HepG2 (cell line): ENCODE results near the gene TPM1. TPM values are rescaled to one million over a fixed set of nuclear protein-coding genes. Genes with fewer than 3 reads are reported as not detected.

Experiments
- ATAC-seq: fragments of 200-7000 bp; cut with Tn5 transposase; 3 replicates; pipeline ENCODE4 v1.9.1; 2020; ENCODE audit warnings: mild to moderate bottlenecking, moderate library complexity
- BruUV-seq: library from RNA; stranded (reverse); fragments of 400-500 nt; replicated peaks from 2 replicates; lab custom pipeline; 2021; lab: Mats Ljungman, UMichigan
- CTCF ChIA-PET: fragments of 300-600 bp; formaldehyde crosslinking; extraction: SDS; loops from one replicate; lab custom pipeline; 2021; ENCODE audit warnings: low total read pairs, inconsistent platforms, low intra/inter-chr PET ratio; lab: Yijun Ruan, JAX
- POLR2A ChIA-PET: fragments of 350-600 bp; sonication (Branson Sonifier 250); formaldehyde crosslinking; loops from one replicate; lab custom pipeline; 2020; ENCODE audit warnings: antibody characterized with exemption, inconsistent platforms; lab: Yijun Ruan, JAX
- DNase-seq: peaks from one replicate; pipeline ENCODE4 v3.0.0-alpha.2; 2015; ENCODE audit warnings: low spot score
- FAIRE-seq: peaks from 3 replicates; lab custom pipeline; 2011; peaks lifted over from hg19 to GRCh38; lab: Jason Lieb, UNC
- H2AFZ ChIP-seq: one replicate; pipeline ENCODE4 v1.6.1; 2011; ENCODE audit warnings: low read length, inconsistent platforms
- H3K27ac ChIP-seq: fragments of 300-600 bp; 3 replicates; pipeline ENCODE4 v1.8.0; 2011; ENCODE audit warnings: mixed run types, mild to moderate bottlenecking, mixed read lengths, low read length, inconsistent platforms; ENCODE audit not compliant: insufficient read depth; ENCODE audit errors: extremely low read length
- H3K27me3 ChIP-seq, 2 experiments: fragments of 200-600 bp in 1 of 2; 2 replicates in 1 of 2; 3 replicates in 1 of 2; pipeline versions ENCODE4 v1.6.0 to v1.8.0; 2011; ENCODE audit warnings: low read length in 2 of 2, mild to moderate bottlenecking in 2 of 2, moderate library complexity in 2 of 2, inconsistent platforms in 1 of 2; ENCODE audit not compliant: insufficient read depth in 2 of 2, control insufficient read depth in 1 of 2
- H3K36me3 ChIP-seq, 2 experiments: fragments of 200-600 bp in 1 of 2; replicated peaks in 1 of 2; 2 replicates in 1 of 2; 3 replicates in 1 of 2; pipeline versions ENCODE4 v1.5.1 to v1.8.0; 2011; ENCODE audit warnings: low read length in 2 of 2, inconsistent platforms in 1 of 2; ENCODE audit not compliant: insufficient read depth in 2 of 2, control insufficient read depth in 1 of 2
- H3K4me1 ChIP-seq: 2 replicates; pipeline ENCODE4 v1.5.1; 2012; ENCODE audit warnings: low read length, inconsistent platforms; ENCODE audit not compliant: insufficient read depth
- H3K4me2 ChIP-seq: 2 replicates; pipeline ENCODE4 v1.6.0; 2011; ENCODE audit warnings: low read depth, low read length, inconsistent platforms
- H3K4me3 ChIP-seq, 3 experiments: fragments of 200-600 bp in 1 of 3; sonication (generic), shearing (Covaris generic) in 1 of 3; replicated peaks in 1 of 3; 2 replicates each; pipeline ENCODE4 v1.5.1; 2011 to 2016; ENCODE audit warnings: low read length in 3 of 3, inconsistent platforms in 2 of 3, low read depth in 2 of 3, mild to moderate bottlenecking in 2 of 3, control low read depth in 1 of 3, mixed read lengths in 1 of 3; ENCODE audit not compliant: insufficient read depth in 1 of 3
- H3K79me2 ChIP-seq: one replicate; pipeline ENCODE4 v1.6.1; 2011; ENCODE audit warnings: low read length, inconsistent platforms; ENCODE audit not compliant: insufficient read depth
- H3K9ac ChIP-seq: 2 replicates; pipeline ENCODE4 v1.6.0; 2011; ENCODE audit warnings: mild to moderate bottlenecking, low read depth, low read length, inconsistent platforms; ENCODE audit not compliant: insufficient read depth
- H3K9me3 ChIP-seq: 2 replicates; pipeline ENCODE4 v1.5.1; 2012; ENCODE audit warnings: mild to moderate bottlenecking, low read length
- H4K20me1 ChIP-seq: 2 replicates; pipeline ENCODE4 v1.6.0; 2011; ENCODE audit warnings: inconsistent platforms, mild to moderate bottlenecking, low read length, moderate library complexity; ENCODE audit not compliant: insufficient read depth
- BHLHE40 ChIP-seq: IDR thresholded peaks from 2 replicates; pipeline ENCODE4 v1.6.1; 2011; ENCODE audit warnings: low read length, improper control_type of control experiment
- FOXA3 ChIP-seq: IDR thresholded peaks from 2 replicates; pipeline ENCODE4 v1.6.1; 2016; ENCODE audit warnings: missing genetic modification reagents, missing compliant biosample characterization
- NFKBIZ ChIP-seq: IDR thresholded peaks from 2 replicates; pipeline ENCODE4 v1.6.1; 2018; ENCODE audit warnings: missing genetic modification reagents, missing compliant biosample characterization
- POGK ChIP-seq: sonication (generic); formaldehyde crosslinking; conservative IDR thresholded peaks from 2 replicates; pipeline ENCODE4 v1.8.0; 2022; ENCODE audit warnings: mild to moderate bottlenecking, moderate library complexity, missing genetic modification reagents
- SAP130 ChIP-seq: IDR thresholded peaks from 2 replicates; pipeline ENCODE4 v1.6.1; 2016; ENCODE audit warnings: low read depth
- SRSF4 ChIP-seq: fragments of 200-400 bp; formaldehyde crosslinking; IDR thresholded peaks from one replicate; pipeline ENCODE4 v1.6.1; 2018; ENCODE audit warnings: mild to moderate bottlenecking, low read depth, low read length, moderate library complexity; ENCODE audit not compliant: poor library complexity, severe bottlenecking
- SRSF9 ChIP-seq: fragments of 200-400 bp; formaldehyde crosslinking; IDR thresholded peaks from 2 replicates; pipeline ENCODE4 v1.6.1; 2018; ENCODE audit warnings: borderline replicate concordance, mild to moderate bottlenecking, low read depth, low read length; ENCODE audit not compliant: insufficient read depth, poor library complexity, severe bottlenecking
- ZNF317 ChIP-seq: sonication (generic); formaldehyde crosslinking; IDR thresholded peaks from 2 replicates; pipeline ENCODE4 v1.5.0; 2020; ENCODE audit warnings: mild to moderate bottlenecking, missing genetic modification reagents
- WGBS: methylation state at CpG from one replicate; pipeline ENCODE4 v1.1.6; 2017; ENCODE audit warnings: low lambda C conversion rate; 5-methylcytosine and 5-hydroxymethylcytosine counted together
- in situ Hi-C: cut with HindIII; loops from 2 replicates; pipeline ENCODE4 v1.10.0; 2017; ENCODE audit warnings: low pct_unique_long_range_greater_than_20kb; ENCODE audit not compliant: extremely low pct_ligation_motif_present
- intact Hi-C: fragments of 100-400 bp; cut with micrococcal nuclease; formaldehyde crosslinking; loops from one replicate; pipeline ENCODE4 v1.10.0; 2022; ENCODE audit not compliant: unreplicated experiment
- polyA plus RNA-seq, 8 experiments: library from polyadenylated mRNA; depleted of rRNA in 3 of 8; stranded (reverse) in 7 of 8; unstranded in 1 of 8; fragments of >200 nt; fragmentation: Illumina TruSeq in 4 of 8; extraction: Trizol in 4 of 8; gene quantifications; 2 replicates each; pipeline versions ENCODE4 v1.2.1 to v1.2.3, GENCODE V29; 2011 to 2016; ENCODE audit warnings: low read depth in 4 of 8, missing spikeins in 1 of 8, mixed read lengths in 1 of 8; ENCODE audit not compliant: insufficient read depth in 1 of 8
- total RNA-seq, 5 experiments: library from RNA; depleted of rRNA; stranded (reverse); fragments of >200 nt; fragmentation: Illumina TruSeq; extraction: Trizol; gene quantifications; 2 replicates each; pipeline ENCODE4 v1.2.3, GENCODE V29; 2016; ENCODE audit warnings: low read depth in 1 of 5

The TPM1 gene
- total and polyA plus RNA-seq, 2 of the 13 experiments (the other 11 are each of a cell fraction or from before 2014, with no cell fraction given) = 98.9 to 109 TPM

GRCh38 chr15:63077952-63078351 lies 35.4 kb downstream of the TPM1 start:
- H3K9ac ChIP-seq = no peak overlapping the region
- no peaks in the 10 kb centered on the region for H3K9me3 ChIP-seq
- 92% methylated on average over 6 of the region's 6 CpGs for WGBS
- H2AFZ ChIP-seq = no peak overlapping the region
- no peak overlapping the region for H3K4me2 ChIP-seq
- no peaks in the 10 kb centered on the region for H3K79me2 ChIP-seq
- ChIA-PET CTCF (no interaction called here), POLR2A (no interaction called here)
- H3K27ac ChIP-seq = no peak overlapping the region
- DNase-seq (no peak), FAIRE-seq (no peak), ATAC-seq (no peak)
- H3K4me3 ChIP-seq = no peak overlapping the region
- peaks cover 40% of the 10 kb centered on the region for H3K4me1 ChIP-seq
- H3K36me3 ChIP-seq = no peaks in the 10 kb centered on the region
- H3K27me3 ChIP-seq = no peaks in the 10 kb centered on the region
- no peak for TF ChIP-seq SAP130 (CRISPR knock-in tag)
- TF ChIP-seq BHLHE40 = no peak
- TF ChIP-seq FOXA3 (CRISPR knock-in tag) = no peak
- TF ChIP-seq NFKBIZ (CRISPR knock-in tag) = no peak
- TF ChIP-seq POGK = no peak
- TF ChIP-seq SRSF9 = no peak
- no peak for TF ChIP-seq ZNF317 (CRISPR knock-in tag)
- TF ChIP-seq SRSF4 = no peak
- no TSS peak for BruUV-seq
- no peaks in the 10 kb centered on the region for H4K20me1 ChIP-seq
- in situ Hi-C loops (no loop called here), intact Hi-C loops (no loop called here)
